Osteocyte (in vitro differentiated cells): ENCODE measurements around the gene CCSER1. TPM values are rescaled to one million over a fixed set of nuclear protein-coding genes. Genes with fewer than 3 reads are reported as not detected.

Source experiments
- DNase-seq: peaks from one replicate; pipeline ENCODE4 v3.0.0; 2021; ENCODE audit warnings: mixed read lengths; ENCODE audit not compliant: unreplicated experiment; ENCODE audit errors: extremely low spot score
- H3K27ac Mint-ChIP-seq: one replicate; pipeline ENCODE4 v1.8.0; 2021; ENCODE audit warnings: mild to moderate bottlenecking, mixed read lengths; ENCODE audit not compliant: unreplicated experiment
- H3K27me3 Mint-ChIP-seq: one replicate; pipeline ENCODE4 v1.8.0; 2021; ENCODE audit warnings: mixed read lengths; ENCODE audit not compliant: unreplicated experiment
- H3K36me3 Mint-ChIP-seq: one replicate; pipeline ENCODE4 v1.8.0; 2021; ENCODE audit warnings: mixed read lengths; ENCODE audit not compliant: unreplicated experiment
- H3K4me1 Mint-ChIP-seq: one replicate; pipeline ENCODE4 v1.8.0; 2021; ENCODE audit warnings: mixed read lengths; ENCODE audit not compliant: unreplicated experiment
- H3K4me3 Mint-ChIP-seq: one replicate; pipeline ENCODE4 v1.8.0; 2021; ENCODE audit warnings: mild to moderate bottlenecking, moderate library complexity, mixed read lengths; ENCODE audit not compliant: unreplicated experiment
- H3K9me3 Mint-ChIP-seq: one replicate; pipeline ENCODE4 v1.8.0; 2021; ENCODE audit warnings: mixed read lengths; ENCODE audit not compliant: unreplicated experiment
- total RNA-seq: library from RNA; stranded (reverse); gene quantifications from 2 replicates; pipeline ENCODE4 v1.2.1, GENCODE V29; 2021
- TF ChIP-seq, protein P1 (sequence below): fragments of 200-600 bp; sonication (generic); IDR thresholded peaks from 2 replicates; pipeline ENCODE4 v1.5.0; 2021; ENCODE audit warnings: antibody characterized with exemption, mild to moderate bottlenecking, moderate library complexity

The CCSER1 gene
- total RNA-seq, 1 donor from 2014 or later, result not detected

DNA sequence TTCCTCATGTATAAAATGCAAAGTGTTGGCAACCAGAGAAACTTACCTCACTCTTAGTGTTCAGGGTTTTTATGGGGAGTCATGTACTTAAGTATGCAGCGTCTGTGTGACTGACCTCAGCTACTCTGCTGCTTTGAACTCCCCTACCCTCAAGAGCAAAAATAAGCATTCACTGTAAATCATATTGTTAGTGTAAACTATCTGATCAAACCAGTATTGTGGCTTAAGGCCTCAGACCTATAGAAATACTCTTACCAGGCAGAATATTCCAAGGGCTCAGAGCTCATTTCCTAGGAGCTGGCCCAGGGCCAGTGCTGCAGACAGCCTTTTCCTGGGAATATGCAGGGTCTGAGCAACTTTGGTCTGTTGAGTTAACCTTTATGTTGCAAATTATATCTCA is 453.1 kb downstream of the CCSER1 start:
- DNase-seq, result no peak
- TF ChIP-seq, protein P1, sequence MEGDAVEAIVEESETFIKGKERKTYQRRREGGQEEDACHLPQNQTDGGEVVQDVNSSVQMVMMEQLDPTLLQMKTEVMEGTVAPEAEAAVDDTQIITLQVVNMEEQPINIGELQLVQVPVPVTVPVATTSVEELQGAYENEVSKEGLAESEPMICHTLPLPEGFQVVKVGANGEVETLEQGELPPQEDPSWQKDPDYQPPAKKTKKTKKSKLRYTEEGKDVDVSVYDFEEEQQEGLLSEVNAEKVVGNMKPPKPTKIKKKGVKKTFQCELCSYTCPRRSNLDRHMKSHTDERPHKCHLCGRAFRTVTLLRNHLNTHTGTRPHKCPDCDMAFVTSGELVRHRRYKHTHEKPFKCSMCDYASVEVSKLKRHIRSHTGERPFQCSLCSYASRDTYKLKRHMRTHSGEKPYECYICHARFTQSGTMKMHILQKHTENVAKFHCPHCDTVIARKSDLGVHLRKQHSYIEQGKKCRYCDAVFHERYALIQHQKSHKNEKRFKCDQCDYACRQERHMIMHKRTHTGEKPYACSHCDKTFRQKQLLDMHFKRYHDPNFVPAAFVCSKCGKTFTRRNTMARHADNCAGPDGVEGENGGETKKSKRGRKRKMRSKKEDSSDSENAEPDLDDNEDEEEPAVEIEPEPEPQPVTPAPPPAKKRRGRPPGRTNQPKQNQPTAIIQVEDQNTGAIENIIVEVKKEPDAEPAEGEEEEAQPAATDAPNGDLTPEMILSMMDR, result no peak
- Mint-ChIP-seq H3K36me3 (no peaks in the 10 kb centered on the region), H3K9me3 (no peaks in the 10 kb centered on the region), H3K27ac (no peak overlapping the region), H3K4me3 (no peak overlapping the region), H3K4me1 (no peaks in the 10 kb centered on the region), H3K27me3 (no peaks in the 10 kb centered on the region)

DNA sequence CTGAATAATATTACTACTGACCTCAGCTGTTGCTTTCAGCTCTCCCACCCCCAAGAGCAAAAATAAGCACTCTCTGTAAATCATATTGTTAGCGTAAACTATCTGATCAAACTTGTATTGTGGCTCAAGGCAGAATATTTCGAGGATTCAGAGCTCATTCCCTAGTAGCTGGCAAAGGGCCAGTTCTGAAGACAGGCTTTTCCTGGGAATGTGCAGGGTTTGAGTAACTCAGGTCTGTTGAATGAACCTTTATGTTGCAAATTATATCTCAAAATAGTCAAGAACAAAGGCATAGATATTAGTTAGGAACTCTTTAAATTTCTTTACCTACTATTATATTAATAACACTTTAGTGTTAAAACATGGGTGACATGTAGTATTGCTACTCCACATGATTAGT is 454.9 kb downstream of the CCSER1 start:
- TF ChIP-seq, protein P1, result no peak
- Mint-ChIP-seq H3K4me1 (no peaks in the 10 kb centered on the region), H3K27ac (no peak overlapping the region), H3K9me3 (no peaks in the 10 kb centered on the region), H3K4me3 (no peak overlapping the region), H3K27me3 (no peaks in the 10 kb centered on the region), H3K36me3 (no peaks in the 10 kb centered on the region)
- no peak for DNase-seq

DNA sequence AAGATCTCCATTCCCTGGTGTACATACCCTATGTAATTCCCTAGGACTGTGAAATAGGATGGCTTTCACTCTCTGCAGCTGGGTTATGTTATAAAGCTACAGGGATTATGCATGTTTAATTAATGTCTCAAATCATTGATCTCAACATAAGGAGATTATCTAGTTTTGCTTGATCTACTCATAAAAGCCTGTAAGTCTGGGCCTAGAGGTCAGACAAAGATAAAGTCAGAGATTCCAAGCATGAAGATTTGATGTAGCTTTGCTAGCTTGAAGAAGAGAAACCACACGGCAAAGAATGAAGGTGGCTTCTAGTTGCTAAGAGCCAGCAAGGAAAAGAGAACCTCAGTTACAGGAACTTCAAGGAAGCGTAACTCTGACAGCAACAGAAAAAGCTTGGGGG is 456.9 kb downstream of the CCSER1 start:
- Mint-ChIP-seq H3K27ac (no peak overlapping the region), H3K4me1 (no peaks in the 10 kb centered on the region), H3K4me3 (no peak overlapping the region), H3K36me3 (no peaks in the 10 kb centered on the region), H3K27me3 (no peaks in the 10 kb centered on the region), H3K9me3 (no peaks in the 10 kb centered on the region)
- no peak for DNase-seq
- TF ChIP-seq, protein P1, result no peak

DNA sequence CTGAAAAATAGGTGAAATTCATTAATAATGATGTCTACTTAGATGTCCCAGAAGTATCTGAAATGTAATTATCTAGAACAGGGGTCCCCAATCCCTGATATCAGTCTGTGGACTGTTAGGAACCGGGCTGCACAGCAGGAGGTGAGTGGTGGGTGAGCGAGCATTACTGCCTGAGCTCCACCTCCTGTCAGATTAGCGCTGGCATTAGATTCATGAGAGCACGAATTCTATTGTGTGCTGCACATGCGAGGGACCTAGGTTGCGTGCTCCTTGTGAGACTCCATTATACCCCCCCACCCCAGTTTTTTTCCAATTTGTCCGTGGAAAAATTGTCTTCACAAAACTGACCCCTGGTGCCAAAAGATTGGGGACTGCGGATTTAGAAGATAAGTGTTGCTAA is 458.8 kb downstream of the CCSER1 start:
- Mint-ChIP-seq H3K4me3 (no peak overlapping the region), H3K27ac (no peak overlapping the region), H3K27me3 (no peaks in the 10 kb centered on the region), H3K36me3 (no peaks in the 10 kb centered on the region), H3K9me3 (peaks cover 2% of the 10 kb centered on the region), H3K4me1 (no peaks in the 10 kb centered on the region)
- TF ChIP-seq, protein P1, result no peak
- no peak for DNase-seq

DNA sequence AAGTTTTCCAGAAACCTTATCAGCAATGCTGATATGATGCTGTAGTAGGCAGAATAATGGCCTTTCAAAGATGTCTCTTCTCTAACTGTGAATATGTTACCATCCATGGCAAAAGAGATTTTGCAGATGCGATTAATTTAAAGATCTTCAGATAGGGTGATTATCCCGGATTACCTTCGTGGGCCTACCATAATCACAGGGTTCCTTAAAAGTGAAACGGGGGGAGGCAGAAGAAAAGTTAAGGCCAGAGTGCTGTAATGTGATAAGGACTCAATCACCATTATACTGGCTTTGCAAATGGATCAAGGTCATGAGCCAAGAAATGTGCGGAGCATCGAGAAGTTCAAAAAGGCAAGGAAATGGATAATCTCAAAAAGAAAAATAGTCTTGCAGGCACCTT is 459.6 kb downstream of the CCSER1 start:
- no peak for DNase-seq
- TF ChIP-seq, protein P1, result no peak
- H3K27ac Mint-ChIP-seq, result no peak overlapping the region
- no peak overlapping the region for H3K4me3 Mint-ChIP-seq
- no peaks in the 10 kb centered on the region for H3K36me3 Mint-ChIP-seq
- no peaks in the 10 kb centered on the region for H3K4me1 Mint-ChIP-seq
- no peaks in the 10 kb centered on the region for H3K27me3 Mint-ChIP-seq
- H3K9me3 Mint-ChIP-seq, result peaks cover 3% of the 10 kb centered on the region
